Activated CD8-positive, alpha-beta T cell treated with anti-CD3 and anti-CD28 coated beads for 36 hours (primary cell): ENCODE data around the gene CIZ1. TPM values are rescaled to one million over a fixed set of nuclear protein-coding genes. Genes with fewer than 3 reads are reported as not detected.

ENCODE experiments used
- ATAC-seq: fragments of 200-7000 bp; cut with Tn5 transposase; one replicate; pipeline ENCODE4 v1.10.0; 2021; ENCODE audit warnings: mild to moderate bottlenecking, moderate library complexity
- CTCF ChIA-PET: fragments of 350-600 bp; sonication (Branson Sonifier 250); formaldehyde crosslinking; loops from one replicate; lab custom pipeline; 2021; ENCODE audit warnings: antibody characterized with exemption; lab: Charles Lee
- POLR2A ChIA-PET: fragments of 350-600 bp; sonication (Branson Sonifier 250); formaldehyde crosslinking; loops from one replicate; lab custom pipeline; 2021; ENCODE audit warnings: antibody characterized with exemption; lab: Charles Lee
- DNase-seq: peaks from one replicate; pipeline ENCODE4 v3.0.0-alpha.2; 2020
- H3K27ac Mint-ChIP-seq: one replicate; pipeline ENCODE4 v1.8.0; 2021; ENCODE audit warnings: mild to moderate bottlenecking, mixed read lengths
- H3K27me3 Mint-ChIP-seq: one replicate; pipeline ENCODE4 v1.8.0; 2021; ENCODE audit warnings: mixed read lengths
- H3K36me3 Mint-ChIP-seq: one replicate; pipeline ENCODE4 v1.8.0; 2021; ENCODE audit warnings: low read depth, mixed read lengths
- H3K4me1 Mint-ChIP-seq: one replicate; pipeline ENCODE4 v1.8.0; 2021; ENCODE audit warnings: low read depth, mixed read lengths
- H3K4me3 Mint-ChIP-seq: one replicate; pipeline ENCODE4 v1.8.0; 2021; ENCODE audit warnings: mild to moderate bottlenecking, moderate library complexity, mixed read lengths
- H3K9me3 Mint-ChIP-seq: one replicate; pipeline ENCODE4 v1.8.0; 2021; ENCODE audit warnings: mixed read lengths
- intact Hi-C: fragments of 100-400 bp; cut with micrococcal nuclease; formaldehyde crosslinking; loops from one replicate; pipeline ENCODE4 v1.10.0; 2022
- total RNA-seq, 2 experiments: library from RNA; stranded (reverse); gene quantifications; one replicate each; pipeline ENCODE4 v1.2.3, GENCODE V29; 2021
- TF ChIP-seq, protein P1 (sequence below): fragments of 200-600 bp; IDR thresholded peaks from one replicate; pipeline ENCODE4 v1.8.0; 2022; ENCODE audit warnings: antibody characterized with exemption, mild to moderate bottlenecking

The CIZ1 gene
- total RNA-seq, 2 experiments from 2014 or later = 75.7 to 77.1 TPM

DNA sequence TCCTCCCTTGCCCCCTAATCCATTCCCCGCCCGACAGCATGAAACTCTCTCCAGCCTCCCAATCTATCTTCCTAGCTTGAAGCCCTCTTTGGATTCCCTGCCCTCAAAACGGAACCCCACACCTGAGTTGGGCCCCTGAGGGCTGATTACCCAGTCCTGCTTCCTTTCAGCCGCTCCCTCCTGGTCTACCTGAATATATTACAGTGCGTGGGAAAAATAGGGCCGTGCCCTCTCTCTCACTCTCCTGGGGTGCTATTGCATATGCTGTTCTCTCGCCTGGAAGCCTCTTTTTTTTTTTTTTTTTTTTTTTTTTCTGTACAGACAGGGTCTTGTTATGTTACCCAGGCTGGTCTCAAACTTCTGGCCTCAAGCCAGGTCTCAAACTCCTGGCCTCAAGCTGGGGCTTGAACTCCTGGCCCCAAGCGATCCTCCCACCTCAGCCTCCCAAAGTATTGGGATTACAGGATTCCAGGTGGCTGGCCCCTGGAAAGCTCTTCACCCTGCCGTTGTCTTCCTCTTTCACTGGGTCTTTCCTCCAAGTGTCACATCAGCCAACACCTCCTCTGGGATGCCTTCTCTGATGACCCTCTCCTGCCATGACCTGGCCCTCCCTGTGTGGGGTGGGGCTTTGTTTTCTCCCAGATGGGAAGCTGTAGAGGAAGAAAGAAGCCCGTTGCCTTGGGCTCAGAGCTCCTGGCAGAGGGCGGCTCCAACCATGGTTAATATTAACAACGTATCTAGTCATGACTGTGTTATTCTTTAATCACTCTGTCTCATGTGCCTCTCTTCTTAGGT lies 20.0 kb upstream of the CIZ1 start:
- Mint-ChIP-seq H3K27ac (no peak overlapping the region), H3K36me3 (no peaks in the 10 kb centered on the region), H3K27me3 (peaks cover 2% of the 10 kb centered on the region), H3K4me3 (no peak overlapping the region), H3K9me3 (no peaks in the 10 kb centered on the region), H3K4me1 (no peaks in the 10 kb centered on the region)
- intact Hi-C loops = no loop called here
- DNase-seq (no peak), ATAC-seq (no peak)
- ChIA-PET POLR2A (no interaction called here), CTCF (interaction anchor here (2.1 kb wide), 1 partner anchor 11 kb away, joined by 5 read pairs; no protein-coding TSS in a partner anchor)
- TF ChIP-seq, protein P1, sequence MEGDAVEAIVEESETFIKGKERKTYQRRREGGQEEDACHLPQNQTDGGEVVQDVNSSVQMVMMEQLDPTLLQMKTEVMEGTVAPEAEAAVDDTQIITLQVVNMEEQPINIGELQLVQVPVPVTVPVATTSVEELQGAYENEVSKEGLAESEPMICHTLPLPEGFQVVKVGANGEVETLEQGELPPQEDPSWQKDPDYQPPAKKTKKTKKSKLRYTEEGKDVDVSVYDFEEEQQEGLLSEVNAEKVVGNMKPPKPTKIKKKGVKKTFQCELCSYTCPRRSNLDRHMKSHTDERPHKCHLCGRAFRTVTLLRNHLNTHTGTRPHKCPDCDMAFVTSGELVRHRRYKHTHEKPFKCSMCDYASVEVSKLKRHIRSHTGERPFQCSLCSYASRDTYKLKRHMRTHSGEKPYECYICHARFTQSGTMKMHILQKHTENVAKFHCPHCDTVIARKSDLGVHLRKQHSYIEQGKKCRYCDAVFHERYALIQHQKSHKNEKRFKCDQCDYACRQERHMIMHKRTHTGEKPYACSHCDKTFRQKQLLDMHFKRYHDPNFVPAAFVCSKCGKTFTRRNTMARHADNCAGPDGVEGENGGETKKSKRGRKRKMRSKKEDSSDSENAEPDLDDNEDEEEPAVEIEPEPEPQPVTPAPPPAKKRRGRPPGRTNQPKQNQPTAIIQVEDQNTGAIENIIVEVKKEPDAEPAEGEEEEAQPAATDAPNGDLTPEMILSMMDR = no peak

DNA sequence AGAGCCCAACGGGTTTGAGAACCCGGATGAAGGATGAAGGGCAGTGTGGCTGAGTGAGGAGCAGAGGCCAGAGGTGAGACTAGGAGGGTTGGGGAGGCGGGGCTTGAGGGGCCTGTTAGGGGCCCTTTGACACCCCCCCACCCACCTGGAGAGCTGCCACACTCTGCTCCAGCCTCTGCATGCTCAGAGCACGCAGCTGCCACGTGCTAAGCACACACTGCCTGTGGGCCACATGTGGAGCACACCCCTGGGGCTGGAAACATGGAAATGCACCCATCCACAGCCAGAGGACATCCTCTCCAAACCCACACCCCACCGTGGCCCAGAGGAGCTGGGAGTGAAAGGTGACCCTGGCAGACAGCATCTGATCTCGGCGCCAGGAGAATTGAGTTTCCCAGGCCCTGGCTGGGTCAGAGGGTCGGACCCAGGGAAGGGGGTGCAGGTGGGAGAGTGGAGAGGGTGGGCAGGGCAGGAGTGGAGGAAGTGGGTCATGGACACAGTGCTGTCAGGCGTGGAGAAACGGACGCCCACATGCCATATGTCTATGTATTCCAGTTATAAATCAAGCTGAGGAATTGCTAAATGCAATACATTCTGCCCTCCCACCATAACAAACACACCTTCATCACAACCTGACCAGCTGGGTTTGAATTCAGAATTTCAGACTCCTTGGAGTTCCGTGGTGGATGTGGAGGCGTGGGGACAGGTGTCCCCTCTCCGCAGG lies 17.7 kb upstream of the CIZ1 start:
- DNase-seq = no peak
- Mint-ChIP-seq H3K27me3 (peaks cover 10% of the 10 kb centered on the region), H3K4me1 (peaks cover 2% of the 10 kb centered on the region), H3K9me3 (no peaks in the 10 kb centered on the region), H3K4me3 (no peak overlapping the region), H3K36me3 (no peaks in the 10 kb centered on the region), H3K27ac (no peak overlapping the region)
- ChIA-PET POLR2A (no interaction called here), CTCF (interaction anchor here (1.0 to 1.2 kb wide), 2 partner anchors 10 to 16 kb away, joined by 3 read pairs; no protein-coding TSS in a partner anchor)
- TF ChIP-seq, protein P1 = no peak
- no peak for ATAC-seq
- intact Hi-C loops = no loop called here

- intact Hi-C loops = no loop called here
- ATAC-seq = no peak
- Mint-ChIP-seq H3K36me3 (no peaks in the 10 kb centered on the region), H3K4me1 (peaks cover 3% of the 10 kb centered on the region), H3K27me3 (peaks cover 10% of the 10 kb centered on the region), H3K4me3 (no peak overlapping the region), H3K27ac (no peak overlapping the region), H3K9me3 (no peaks in the 10 kb centered on the region)
- TF ChIP-seq, protein P1 = no peak
- POLR2A ChIA-PET = no interaction called here
- DNase-seq = no peak
- CTCF ChIA-PET = interaction anchor here (1.2 to 1.3 kb wide), 2 partner anchors 15 to 47 kb away, joined by 3 read pairs; no protein-coding TSS in a partner anchor
Measured at GRCh38 chr9:128208386-128208785, 17.0 kb upstream of the CIZ1 start.

GRCh38 chr9:128206916-128207910 lies 15.8 kb upstream of the CIZ1 start:
- ATAC-seq = no peak
- Mint-ChIP-seq H3K36me3 (no peaks in the 10 kb centered on the region), H3K27ac (no peak overlapping the region), H3K4me3 (no peak overlapping the region), H3K9me3 (no peaks in the 10 kb centered on the region), H3K27me3 (peaks cover 9% of the 10 kb centered on the region), H3K4me1 (peaks cover 11% of the 10 kb centered on the region)
- ChIA-PET POLR2A (interaction anchor here (1.0 to 1.7 kb wide), 4 partner anchors 9 to 134 kb away, joined by 3 to 4 read pairs (median 4); no protein-coding TSS in a partner anchor), CTCF (interaction anchor here (0.9 to 1.3 kb wide), 4 partner anchors 16 to 134 kb away, joined by 3 to 4 read pairs (median 4); partner anchors contain the start of gene CIZ1)
- TF ChIP-seq, protein P1 = no peak
- no peak for DNase-seq
- intact Hi-C loops = no loop called here
